Smooth muscle cell (in vitro differentiated cells): ENCODE data around the gene ASPSCR1. TPM values are rescaled to one million over a fixed set of nuclear protein-coding genes. Genes with fewer than 3 reads are reported as not detected.
A peak's percentile ranks its signal among the peaks of the same experiment; 100 is the strongest.

Experiments used
- DNase-seq: peaks from one replicate; lab custom pipeline; 2025; ENCODE audit not compliant: unreplicated experiment; lab: John Stamatoyannopoulos, UW
- H2AFZ ChIP-seq: fragments of 200-600 bp; sonication (generic); 2 replicates; pipeline ENCODE4 v1.6.0; 2016; ENCODE audit warnings: antibody characterized with exemption, low read depth, mild to moderate bottlenecking
- H3F3A ChIP-seq: fragments of 200-600 bp; sonication (generic); 2 replicates; pipeline ENCODE4 v1.6.0; 2017; ENCODE audit warnings: antibody characterized with exemption, low read depth
- H3K27ac ChIP-seq: fragments of 200-600 bp; sonication (generic); 2 replicates; pipeline ENCODE4 v1.5.1; 2016; ENCODE audit warnings: low read depth, mild to moderate bottlenecking
- H3K27me3 ChIP-seq: fragments of 200-600 bp; sonication (generic); 2 replicates; pipeline ENCODE4 v1.6.1; 2016; ENCODE audit warnings: low read depth, mild to moderate bottlenecking
- H3K36me3 ChIP-seq: fragments of 200-600 bp; sonication (generic); 2 replicates; pipeline ENCODE4 v1.5.1; 2016; ENCODE audit warnings: low read depth
- H3K4me1 ChIP-seq: fragments of 200-600 bp; sonication (generic); 2 replicates; pipeline ENCODE4 v1.5.1; 2016; ENCODE audit warnings: low read depth
- H3K4me2 ChIP-seq: fragments of 200-600 bp; sonication (generic); 2 replicates; pipeline ENCODE4 v1.6.0; 2016; ENCODE audit warnings: mild to moderate bottlenecking
- H3K4me3 ChIP-seq: fragments of 200-600 bp; sonication (generic); 2 replicates; pipeline ENCODE4 v1.5.1; 2016; ENCODE audit warnings: mild to moderate bottlenecking
- H3K79me2 ChIP-seq: fragments of 200-600 bp; sonication (generic); 2 replicates; pipeline ENCODE4 v1.6.0; 2016; ENCODE audit warnings: low read depth, mild to moderate bottlenecking
- H3K9ac ChIP-seq: fragments of 200-600 bp; sonication (generic); 2 replicates; pipeline ENCODE4 v1.6.0; 2016; ENCODE audit warnings: low read depth
- H3K9me3 ChIP-seq: fragments of 200-600 bp; sonication (generic); replicated peaks from 2 replicates; pipeline ENCODE4 v1.5.1; 2016; ENCODE audit warnings: low read depth
- H4K20me1 ChIP-seq: fragments of 200-600 bp; sonication (generic); 2 replicates; pipeline ENCODE4 v1.6.0; 2016; ENCODE audit warnings: low read depth
- CTCF ChIP-seq: fragments of 200-600 bp; sonication (generic); IDR thresholded peaks from 2 replicates; pipeline ENCODE4 v1.5.1; 2017; ENCODE audit warnings: borderline replicate concordance, mild to moderate bottlenecking, antibody characterized with exemption; ENCODE audit not compliant: insufficient read depth, poor library complexity, severe bottlenecking
- WGBS: methylation state at CpG from one replicate; pipeline ENCODE4 v1.1.7; 2016; ENCODE audit warnings: low lambda C conversion rate; 5-methylcytosine and 5-hydroxymethylcytosine counted together
- polyA plus RNA-seq: library from polyadenylated mRNA; unstranded; fragments of >200 nt; fragmentation: Nextera tagmentation; extraction: Ambion mirVana; gene quantifications from 2 replicates; pipeline ENCODE4 v1.2.1, GENCODE V29; 2016
- total RNA-seq: library from RNA; depleted of rRNA; stranded (reverse); fragments of >200 nt; gene quantifications from 2 replicates; pipeline ENCODE4 v1.2.3, GENCODE V29; 2014

Gene ASPSCR1
- total and polyA plus RNA-seq, 2 experiments from 2014 or later = 28.4 to 44.0 TPM

- Histone ChIP-seq H3K79me2 (peaks cover 9% of the 10 kb centered on the region), H2AFZ (no peak overlapping the region), H3K4me3 (peak overlapping the region; percentile 9), H3K27ac (peak overlapping the region; percentile 50), H3F3A (no peaks in the 10 kb centered on the region), H4K20me1 (peaks cover 21% of the 10 kb centered on the region), H3K4me1 (peaks cover 25% of the 10 kb centered on the region), H3K9ac (no peak overlapping the region), H3K36me3 (no peaks in the 10 kb centered on the region), H3K4me2 (peak overlapping the region; percentile 81), H3K27me3 (no peaks in the 10 kb centered on the region), H3K9me3 (no peaks in the 10 kb centered on the region)
- 23% methylated on average over 31 of the region's 31 CpGs for WGBS
- DNase-seq = peak; percentile 38
- no peak for TF ChIP-seq CTCF
Observed at GRCh38 chr17:81991684-81992305, 14.4 kb downstream of the ASPSCR1 start.

- Histone ChIP-seq H3K27me3 (no peaks in the 10 kb centered on the region), H3K4me3 (peak overlapping the region; percentile 9), H3F3A (no peaks in the 10 kb centered on the region), H3K4me2 (peak overlapping the region; percentile 81), H3K27ac (peak overlapping the region; percentile 50), H2AFZ (no peak overlapping the region), H3K4me1 (peaks cover 25% of the 10 kb centered on the region), H3K36me3 (no peaks in the 10 kb centered on the region), H3K9ac (no peak overlapping the region), H4K20me1 (peaks cover 16% of the 10 kb centered on the region), H3K9me3 (no peaks in the 10 kb centered on the region), H3K79me2 (peaks cover 9% of the 10 kb centered on the region)
- no peak for DNase-seq
- 58% methylated on average over 30 of the region's 31 CpGs for WGBS
- TF ChIP-seq CTCF = no peak
Observed at GRCh38 chr17:81992306-81993102, 15.1 kb downstream of the ASPSCR1 start.

- H4K20me1 ChIP-seq = peaks cover 18% of the 10 kb centered on the region
- DNase-seq = no peak
- no peaks in the 10 kb centered on the region for H3K36me3 ChIP-seq
- no peak overlapping the region for H3K27ac ChIP-seq
- H3K9ac ChIP-seq = no peak overlapping the region
- no peak for TF ChIP-seq CTCF
- H3K79me2 ChIP-seq = peaks cover 9% of the 10 kb centered on the region
- no peak overlapping the region for H3K4me2 ChIP-seq
- no peaks in the 10 kb centered on the region for H3K9me3 ChIP-seq
- H3F3A ChIP-seq = no peaks in the 10 kb centered on the region
- WGBS = 96% methylated on average over 37 of the region's 37 CpGs
- H3K4me1 ChIP-seq = peaks cover 25% of the 10 kb centered on the region
- H2AFZ ChIP-seq = no peak overlapping the region
- no peak overlapping the region for H3K4me3 ChIP-seq
- H3K27me3 ChIP-seq = no peaks in the 10 kb centered on the region
Observed at GRCh38 chr17:81993729-81994592, 16.5 kb downstream of the ASPSCR1 start.
